HG03196 (cell line): ENCODE measurements around the gene RAB14.
A peak's percentile ranks its signal among the peaks of the same experiment; 100 is the strongest.
"Not testable (repeated sequence)": the region's sequence is repeated elsewhere in the genome, so short reads cannot be mapped to it uniquely, and the experiment has no call there.

Experiments used
- ATAC-seq: cut with Tn5 transposase; IDR thresholded peaks from one replicate; pipeline ENCODE4 v1.9.1; 2021; ENCODE audit not compliant: unreplicated experiment

Gene RAB14

GRCh38 chr9:121169094-121169601 lies 32.5 kb downstream of the RAB14 start:
- no peak for ATAC-seq

GRCh38 chr9:121168052-121168451 lies 33.6 kb downstream of the RAB14 start:
- ATAC-seq = no peak

- no peak for ATAC-seq
Measured at GRCh38 chr9:121160025-121160424, 41.6 kb downstream of the RAB14 start.

- no peak for ATAC-seq
Measured at GRCh38 chr9:121157939-121158338, 43.7 kb downstream of the RAB14 start.

GRCh38 chr9:121156263-121156731 lies 45.4 kb downstream of the RAB14 start:
- peak; percentile 82 for ATAC-seq

- no peak for ATAC-seq
Measured at GRCh38 chr9:121154782-121155181, 46.9 kb downstream of the RAB14 start.

DNA sequence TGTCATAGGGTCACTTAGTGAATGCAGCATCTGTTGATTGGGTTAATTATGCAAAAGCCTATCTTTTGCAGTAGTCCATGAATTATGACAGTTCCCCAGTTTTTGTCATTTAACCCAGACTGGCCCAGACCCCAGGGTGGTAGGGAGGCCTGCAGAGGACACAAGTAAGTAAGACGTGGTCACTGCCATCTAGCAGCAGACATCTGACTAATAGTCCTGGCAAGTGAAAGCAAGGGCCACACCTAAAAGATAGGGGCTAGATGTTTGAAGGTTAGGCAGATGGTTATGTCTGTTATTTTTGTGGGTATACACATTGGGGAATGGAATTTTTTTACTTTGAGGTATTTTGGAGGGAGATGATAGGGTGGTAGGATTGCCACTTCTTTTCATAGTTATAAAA lies 48.0 kb downstream of the RAB14 start:
- ATAC-seq = no peak

DNA sequence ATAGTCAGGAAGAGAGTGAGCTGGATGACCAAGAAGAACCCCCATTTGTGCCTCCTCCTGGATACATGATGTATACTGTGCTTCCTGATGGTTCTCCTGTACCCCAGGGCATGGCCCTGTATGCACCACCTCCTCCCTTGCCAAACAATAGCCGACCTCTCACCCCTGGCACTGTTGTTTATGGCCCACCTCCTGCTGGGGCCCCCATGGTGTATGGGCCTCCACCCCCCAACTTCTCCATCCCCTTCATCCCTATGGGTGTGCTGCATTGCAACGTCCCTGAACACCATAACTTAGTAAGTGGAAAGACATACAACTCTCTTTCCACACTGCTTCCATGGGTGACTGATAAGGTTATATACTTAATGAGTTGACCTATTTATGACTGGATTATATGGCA lies 51.5 kb downstream of the RAB14 start:
- ATAC-seq = no peak

DNA sequence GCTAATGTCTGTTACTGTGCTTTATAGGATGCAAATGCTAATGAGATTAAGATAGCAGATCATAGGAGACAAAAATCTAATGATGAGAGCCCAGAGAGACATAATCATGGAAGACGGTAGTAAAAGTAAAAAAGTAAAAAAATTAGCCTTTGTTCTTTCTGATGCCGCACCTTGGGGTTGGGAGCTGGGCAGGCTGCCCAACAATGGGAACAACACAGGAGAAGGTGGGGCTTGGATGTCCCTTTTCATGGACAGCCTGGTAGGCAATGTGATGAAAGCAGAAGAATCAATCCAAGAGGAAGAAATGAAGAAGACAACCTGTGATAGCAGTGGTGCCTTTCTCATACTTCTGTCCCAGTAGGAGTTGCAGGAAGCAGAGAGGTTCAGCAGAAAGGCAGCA lies 57.2 kb downstream of the RAB14 start:
- ATAC-seq = no peak

DNA sequence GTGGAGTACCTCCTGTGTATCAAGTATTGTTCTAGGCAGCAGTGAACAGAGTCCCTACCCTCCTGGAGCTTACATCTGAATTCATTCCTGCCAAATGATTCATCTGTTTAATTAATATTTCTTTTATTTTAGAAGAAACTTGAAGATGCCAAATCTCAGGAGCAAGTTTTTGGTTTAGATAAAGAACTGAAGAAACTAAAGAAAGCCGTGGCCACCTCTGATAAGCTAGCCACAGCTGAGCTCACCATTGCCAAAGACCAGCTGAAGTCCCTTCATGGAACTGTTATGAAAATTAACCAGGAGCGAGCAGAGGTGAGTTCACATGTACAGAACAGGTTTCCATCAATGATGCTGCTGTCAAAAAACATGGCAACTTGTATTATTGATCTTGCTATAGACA lies 57.9 kb downstream of the RAB14 start:
- ATAC-seq = no peak

GRCh38 chr9:121141706-121142105 lies 60.0 kb downstream of the RAB14 start:
- ATAC-seq = no peak

DNA sequence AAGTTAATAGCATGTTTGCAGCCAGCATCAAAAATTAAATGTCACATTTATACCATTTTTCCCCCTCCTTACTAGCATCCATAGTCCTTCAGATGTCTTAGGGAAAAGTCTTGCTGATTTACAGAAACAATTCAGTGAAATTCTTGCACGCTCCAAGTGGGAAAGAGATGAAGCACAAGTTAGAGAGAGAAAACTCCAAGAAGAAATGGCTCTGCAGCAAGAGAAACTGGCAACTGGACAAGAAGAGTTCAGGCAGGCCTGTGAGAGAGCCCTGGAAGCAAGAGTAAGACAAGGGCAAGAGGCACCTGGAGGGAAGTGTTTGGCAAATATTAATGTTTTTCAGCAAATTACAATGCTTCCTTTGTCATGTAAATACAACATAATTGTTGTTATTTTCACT lies 60.4 kb downstream of the RAB14 start:
- ATAC-seq = no peak

GRCh38 chr9:121140162-121140561 lies 61.5 kb downstream of the RAB14 start:
- ATAC-seq = no peak

- ATAC-seq = no peak
Measured at GRCh38 chr9:121138973-121139372, 62.7 kb downstream of the RAB14 start.

GRCh38 chr9:121138561-121138960 lies 63.1 kb downstream of the RAB14 start:
- no peak for ATAC-seq

- no peak for ATAC-seq
Measured at GRCh38 chr9:121135642-121136041, 66.0 kb downstream of the RAB14 start.

GRCh38 chr9:121133104-121133816 lies 68.4 kb downstream of the RAB14 start:
- ATAC-seq = no peak

- not testable (repeated sequence) for ATAC-seq
Measured at GRCh38 chr9:121129384-121129783, 72.3 kb downstream of the RAB14 start.
